Muscle layer of colon (tissue), 2 donors: ENCODE measurements around the gene GDF15.

Source experiments
- H3K27ac ChIP-seq: one replicate; pipeline ENCODE4 v1.7.0; 2013; ENCODE audit warnings: low read depth, mild to moderate bottlenecking, low read length, moderate library complexity
- H3K27me3 ChIP-seq, 2 donors: one replicate each; pipeline ENCODE4 v1.7.0; 2013; ENCODE audit warnings: low read length in 2 of 2, mild to moderate bottlenecking in 2 of 2; ENCODE audit not compliant: insufficient read depth in 2 of 2, control insufficient read depth in 1 of 2
- H3K36me3 ChIP-seq: one replicate; pipeline ENCODE4 v1.7.0; 2013; ENCODE audit warnings: mild to moderate bottlenecking, low read length; ENCODE audit not compliant: insufficient read depth
- H3K4me1 ChIP-seq: one replicate; pipeline ENCODE4 v1.7.0; 2013; ENCODE audit warnings: mild to moderate bottlenecking, low read length; ENCODE audit not compliant: insufficient read depth
- H3K4me3 ChIP-seq, 2 donors: one replicate each; pipeline ENCODE4 v1.7.0; 2013; ENCODE audit warnings: low read length in 2 of 2, low read depth in 1 of 2, mild to moderate bottlenecking in 1 of 2, moderate library complexity in 1 of 2
- H3K9ac ChIP-seq: one replicate; pipeline ENCODE4 v1.7.0; 2013; ENCODE audit warnings: low read length
- H3K9me3 ChIP-seq: one replicate; pipeline ENCODE4 v1.7.0; 2013; ENCODE audit warnings: mild to moderate bottlenecking, low read length
- donor health status: abdominal sarcoma.
- donor health status: Adenocarcinoma of cecum.

GDF15 gene

GRCh38 chr19:18415178-18415867 lies 29.4 kb downstream of the GDF15 start:
- peaks cover 39% of the 10 kb centered on the region for H3K4me1 ChIP-seq
- peak overlapping the region; percentile 91 for H3K27ac ChIP-seq
- H3K36me3 ChIP-seq = no peaks in the 10 kb centered on the region
- no peaks in the 10 kb centered on the region for H3K9me3 ChIP-seq
- H3K9ac ChIP-seq = no peak overlapping the region
- peak overlapping the region in 1 of 2 donors; percentile 46 for H3K4me3 ChIP-seq
- peaks cover 0 to 13% of the 10 kb centered on the region in 2 donors for H3K27me3 ChIP-seq

- Histone ChIP-seq H3K9me3 (no peaks in the 10 kb centered on the region), H3K36me3 (no peaks in the 10 kb centered on the region), H3K27me3 (peaks cover 0 to 13% of the 10 kb centered on the region in 2 donors), H3K4me3 (peak overlapping the region; percentile 21 to 72), H3K27ac (peak overlapping the region; percentile 91), H3K4me1 (peaks cover 45% of the 10 kb centered on the region), H3K9ac (peak overlapping the region; percentile 49)
These were observed 30.9 kb downstream of the GDF15 start for GRCh38 chr19:18416778-18417249.

- H3K27ac ChIP-seq = peak overlapping the region; percentile 91
- peak overlapping the region; percentile 38 to 72 for H3K4me3 ChIP-seq
- H3K27me3 ChIP-seq = peaks cover 0 to 13% of the 10 kb centered on the region in 2 donors
- peak overlapping the region; percentile 49 for H3K9ac ChIP-seq
- H3K4me1 ChIP-seq = peaks cover 45% of the 10 kb centered on the region
- H3K9me3 ChIP-seq = no peaks in the 10 kb centered on the region
- H3K36me3 ChIP-seq = no peaks in the 10 kb centered on the region
These were observed 31.5 kb downstream of the GDF15 start for GRCh38 chr19:18417250-18418028.

GRCh38 chr19:18418029-18418482 lies 32.1 kb downstream of the GDF15 start:
- Histone ChIP-seq H3K9me3 (no peaks in the 10 kb centered on the region), H3K4me3 (peak overlapping the region in 1 of 2 donors; percentile 59), H3K36me3 (no peaks in the 10 kb centered on the region), H3K9ac (peak overlapping the region; percentile 27), H3K27me3 (peaks cover 0 to 13% of the 10 kb centered on the region in 2 donors), H3K27ac (peak overlapping the region; percentile 91), H3K4me1 (peaks cover 45% of the 10 kb centered on the region)

- Histone ChIP-seq H3K27ac (peak overlapping the region; percentile 91), H3K27me3 (peaks cover 0 to 13% of the 10 kb centered on the region in 2 donors), H3K9me3 (no peaks in the 10 kb centered on the region), H3K4me3 (peak overlapping the region; percentile 29 to 59), H3K36me3 (no peaks in the 10 kb centered on the region), H3K9ac (peak overlapping the region; percentile 27), H3K4me1 (peaks cover 45% of the 10 kb centered on the region)
These were observed 32.7 kb downstream of the GDF15 start for GRCh38 chr19:18418483-18419194.

- H3K9me3 ChIP-seq = no peaks in the 10 kb centered on the region
- no peaks in the 10 kb centered on the region for H3K36me3 ChIP-seq
- peak within 1 kb of the TSS; percentile 59 to 74 for H3K4me3 ChIP-seq
- peak within 1 kb of the TSS; percentile 91 for H3K27ac ChIP-seq
- peak within 1 kb of the TSS; percentile 27 for H3K9ac ChIP-seq
- H3K27me3 ChIP-seq = peaks cover 0 to 13% of the 10 kb centered on the region in 2 donors
- H3K4me1 ChIP-seq = peaks cover 44% of the 10 kb centered on the region
These were observed 33.3 kb downstream of the GDF15 start, which contains the start of gene SSBP4 for GRCh38 chr19:18419195-18419698. TSS of gene SSBP4 (plus strand) at chr19:18419398. CDS start at chr19:18419649, 251 bp downstream.

GRCh38 chr19:18419699-18420460 lies 33.9 kb downstream of the GDF15 start:
- H3K27ac ChIP-seq = peak overlapping the region; percentile 78
- H3K9ac ChIP-seq = no peak overlapping the region
- H3K9me3 ChIP-seq = no peaks in the 10 kb centered on the region
- H3K4me3 ChIP-seq = peak overlapping the region; percentile 52 to 74
- no peaks in the 10 kb centered on the region for H3K36me3 ChIP-seq
- peaks cover 0 to 13% of the 10 kb centered on the region in 2 donors for H3K27me3 ChIP-seq
- H3K4me1 ChIP-seq = peaks cover 37% of the 10 kb centered on the region

GRCh38 chr19:18420930-18421329 lies 35.0 kb downstream of the GDF15 start:
- no peaks in the 10 kb centered on the region for H3K36me3 ChIP-seq
- H3K27ac ChIP-seq = no peak overlapping the region
- no peak overlapping the region for H3K9ac ChIP-seq
- peaks cover 33% of the 10 kb centered on the region for H3K4me1 ChIP-seq
- H3K9me3 ChIP-seq = no peaks in the 10 kb centered on the region
- no peak overlapping the region for H3K4me3 ChIP-seq
- H3K27me3 ChIP-seq = peaks cover 0 to 12% of the 10 kb centered on the region in 2 donors

GRCh38 chr19:18421371-18421959 lies 35.5 kb downstream of the GDF15 start:
- no peak overlapping the region for H3K27ac ChIP-seq
- H3K9ac ChIP-seq = no peak overlapping the region
- no peaks in the 10 kb centered on the region for H3K36me3 ChIP-seq
- H3K4me3 ChIP-seq = no peak overlapping the region
- peaks cover 33% of the 10 kb centered on the region for H3K4me1 ChIP-seq
- peaks cover 0 to 7% of the 10 kb centered on the region in 2 donors for H3K27me3 ChIP-seq
- no peaks in the 10 kb centered on the region for H3K9me3 ChIP-seq

- Histone ChIP-seq H3K27ac (no peak overlapping the region), H3K27me3 (peaks cover 0 to under 1% of the 10 kb centered on the region in 2 donors), H3K4me3 (no peak overlapping the region), H3K4me1 (peaks cover 36% of the 10 kb centered on the region), H3K9me3 (no peaks in the 10 kb centered on the region), H3K36me3 (no peaks in the 10 kb centered on the region), H3K9ac (no peak overlapping the region)
These were observed 36.7 kb downstream of the GDF15 start for GRCh38 chr19:18422530-18423191.
